Activated T-helper 2 cell treated with anti-CD3 and anti-CD28 coated beads, Interferon-gamma antibody, Interleukin-2, Interleukin-4, amounts not matched to agents 10 μg/mL and 5 μg/mL and 100 μg/mL, durations not matched to agents 14 hours and 24 hours and 36 hours (primary cell): ENCODE data around the gene SOHLH2. TPM values are rescaled to one million over a fixed set of nuclear protein-coding genes. Genes with fewer than 3 reads are reported as not detected.

Experiments used
- DNase-seq: peaks from one replicate; pipeline ENCODE4 v3.0.0; 2021; ENCODE audit warnings: low spot score
- H3K27ac Mint-ChIP-seq: one replicate; pipeline ENCODE4 v1.8.0; 2021; ENCODE audit warnings: mixed read lengths
- H3K27me3 Mint-ChIP-seq: one replicate; pipeline ENCODE4 v1.8.0; 2021; ENCODE audit warnings: low read depth, mixed read lengths
- H3K36me3 Mint-ChIP-seq: one replicate; pipeline ENCODE4 v1.8.0; 2021; ENCODE audit warnings: low read depth, mixed read lengths
- H3K4me1 Mint-ChIP-seq: one replicate; pipeline ENCODE4 v1.8.0; 2021; ENCODE audit warnings: low read depth, mixed read lengths
- H3K4me3 Mint-ChIP-seq: one replicate; pipeline ENCODE4 v1.8.0; 2021; ENCODE audit warnings: low read depth, mild to moderate bottlenecking, moderate library complexity, mixed read lengths
- H3K9me3 Mint-ChIP-seq: one replicate; pipeline ENCODE4 v1.8.0; 2021; ENCODE audit warnings: mixed read lengths
- intact Hi-C: fragments of 100-400 bp; cut with micrococcal nuclease; formaldehyde crosslinking; loops from one replicate; pipeline ENCODE4 v1.15.1; 2023
- total RNA-seq: library from RNA; stranded (reverse); gene quantifications from 2 replicates; pipeline ENCODE4 v1.2.3, GENCODE V29; 2022

Gene SOHLH2
- total RNA-seq, 1 donor from 2014 or later = not detected

DNA sequence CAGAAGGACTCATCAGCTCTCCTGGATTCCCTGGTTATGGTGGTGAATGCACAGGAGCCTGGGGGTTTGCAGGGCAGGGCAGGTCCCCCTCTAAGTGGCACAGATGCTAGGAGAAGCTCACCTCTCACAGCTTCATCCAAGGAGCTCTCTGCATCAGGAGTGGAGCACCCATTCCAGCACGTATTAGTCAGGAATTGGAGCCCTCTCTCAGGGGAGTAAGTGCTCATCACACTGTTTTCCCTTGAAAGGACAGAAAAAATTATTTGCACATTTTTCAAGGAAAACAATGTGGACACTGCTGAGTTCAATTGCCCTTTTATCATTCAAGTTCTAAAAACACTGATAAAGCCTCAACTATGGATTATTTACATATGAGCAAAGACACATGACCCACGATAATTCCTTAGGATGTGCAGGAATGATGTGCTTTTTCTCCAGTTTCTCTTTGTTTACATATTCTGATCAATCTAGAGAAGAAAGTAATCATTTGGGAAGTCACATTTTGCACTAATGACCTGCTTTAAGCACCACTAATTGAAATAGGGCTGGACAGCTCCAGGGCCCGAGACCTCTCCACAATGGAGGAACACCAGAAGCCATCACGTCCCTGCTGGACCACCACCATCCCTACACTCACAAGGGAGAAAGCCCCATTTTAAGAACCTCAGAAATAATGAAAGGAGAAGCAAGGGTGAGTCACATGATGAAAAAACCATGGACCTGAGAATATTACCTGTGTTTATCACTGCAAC is 40.6 kb downstream of the SOHLH2 start:
- DNase-seq = no peak
- Mint-ChIP-seq H3K27me3 (no peaks in the 10 kb centered on the region), H3K27ac (no peak overlapping the region), H3K9me3 (no peaks in the 10 kb centered on the region), H3K36me3 (no peaks in the 10 kb centered on the region), H3K4me3 (no peak overlapping the region), H3K4me1 (no peaks in the 10 kb centered on the region)
- intact Hi-C loops = no loop called here

DNA sequence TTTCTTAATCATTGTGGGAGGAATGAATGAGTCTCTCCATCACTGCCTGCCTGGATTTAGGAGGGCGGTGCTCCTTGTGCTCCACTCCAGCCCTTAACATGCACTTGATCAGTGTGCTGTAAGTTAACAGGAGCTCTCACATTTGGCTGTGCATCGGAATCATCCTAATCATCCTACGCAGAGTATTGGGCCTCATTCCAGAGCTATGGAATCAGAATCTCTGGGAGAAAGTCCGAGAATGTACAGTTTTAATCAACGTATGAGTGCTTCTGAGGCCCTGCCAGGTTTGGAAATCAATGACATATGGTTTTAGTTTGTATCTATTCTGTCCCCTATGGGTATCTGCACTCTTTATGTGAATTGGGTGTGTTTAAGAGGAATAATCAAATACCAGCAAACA is 48.3 kb downstream of the SOHLH2 start:
- H3K9me3 Mint-ChIP-seq = no peaks in the 10 kb centered on the region
- H3K4me1 Mint-ChIP-seq = no peaks in the 10 kb centered on the region
- H3K36me3 Mint-ChIP-seq = no peaks in the 10 kb centered on the region
- H3K27me3 Mint-ChIP-seq = no peaks in the 10 kb centered on the region
- no peak overlapping the region for H3K4me3 Mint-ChIP-seq
- DNase-seq = no peak
- intact Hi-C loops = no loop called here
- H3K27ac Mint-ChIP-seq = no peak overlapping the region

DNA sequence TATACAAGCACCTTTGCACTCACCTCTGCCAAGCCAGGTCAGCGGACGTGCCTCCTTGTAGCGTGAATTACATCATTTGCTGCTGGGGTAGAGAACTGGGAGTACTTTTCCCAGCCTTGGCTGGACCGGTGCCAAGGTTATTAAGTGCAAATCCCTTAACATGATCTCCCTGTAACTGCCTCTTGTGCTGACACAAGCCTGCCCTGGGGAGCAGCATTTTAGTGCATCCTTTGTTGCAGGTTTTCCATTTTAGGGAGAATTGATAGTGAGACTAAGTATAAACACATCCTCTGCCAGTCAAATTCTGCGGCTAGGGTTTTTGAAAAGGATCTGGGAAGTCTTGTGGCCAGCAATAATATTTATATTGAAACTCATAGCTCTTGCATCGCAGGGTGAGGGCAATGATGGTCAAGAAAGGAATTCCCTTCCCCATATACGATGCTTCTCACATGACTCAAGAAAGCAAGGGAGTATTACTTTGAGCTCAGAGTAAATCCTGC is 50.5 kb downstream of the SOHLH2 start:
- DNase-seq = no peak
- Mint-ChIP-seq H3K27ac (no peak overlapping the region), H3K4me1 (no peaks in the 10 kb centered on the region), H3K27me3 (no peaks in the 10 kb centered on the region), H3K4me3 (no peak overlapping the region), H3K36me3 (no peaks in the 10 kb centered on the region), H3K9me3 (no peaks in the 10 kb centered on the region)
- intact Hi-C loops = no loop called here

DNA sequence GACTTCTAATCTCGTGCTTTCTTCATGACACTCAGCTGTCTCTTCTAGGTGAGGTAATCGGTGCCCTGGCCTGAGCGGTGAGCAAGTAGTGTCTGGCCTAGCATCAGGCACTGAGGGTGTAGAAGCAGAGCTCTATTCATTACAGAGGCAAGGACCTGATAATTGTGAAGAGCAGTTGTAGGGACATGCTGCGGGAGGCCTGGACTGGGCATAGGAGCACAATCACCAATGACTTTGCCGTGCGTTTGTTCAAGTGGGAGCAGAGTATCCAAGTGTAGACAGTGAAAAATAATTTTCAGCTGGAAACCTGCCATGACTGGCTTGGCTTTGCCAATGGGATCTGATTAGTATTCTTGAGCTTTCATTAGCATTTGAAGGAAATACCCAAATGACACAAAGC is 51.1 kb downstream of the SOHLH2 start:
- Mint-ChIP-seq H3K36me3 (no peaks in the 10 kb centered on the region), H3K4me3 (no peak overlapping the region), H3K27me3 (no peaks in the 10 kb centered on the region), H3K4me1 (no peaks in the 10 kb centered on the region), H3K9me3 (no peaks in the 10 kb centered on the region), H3K27ac (no peak overlapping the region)
- no peak for DNase-seq
- intact Hi-C loops = no loop called here

DNA sequence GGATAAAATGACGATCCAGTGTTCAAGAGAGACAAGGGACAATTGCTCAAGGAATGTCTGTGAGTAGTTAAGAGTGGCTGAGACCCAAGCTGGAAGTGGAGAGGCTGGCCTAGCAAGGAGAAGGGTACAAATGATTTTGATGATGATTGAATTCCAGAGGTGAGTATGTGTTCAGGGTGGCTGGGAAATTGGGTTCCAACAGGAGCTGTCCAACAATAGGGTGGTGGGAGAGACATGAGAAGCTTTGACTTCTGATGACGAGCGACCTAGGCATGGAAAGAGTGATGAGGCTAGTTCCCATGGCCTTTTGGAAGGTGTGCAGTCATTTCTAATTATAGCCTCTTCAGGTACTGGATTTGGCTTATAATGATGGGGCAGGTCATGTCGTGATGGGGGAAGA is 54.1 kb downstream of the SOHLH2 start:
- Mint-ChIP-seq H3K9me3 (no peaks in the 10 kb centered on the region), H3K27me3 (peaks cover under 1% of the 10 kb centered on the region), H3K27ac (no peak overlapping the region), H3K4me3 (no peak overlapping the region), H3K4me1 (no peaks in the 10 kb centered on the region), H3K36me3 (no peaks in the 10 kb centered on the region)
- intact Hi-C loops = no loop called here
- DNase-seq = no peak

DNA sequence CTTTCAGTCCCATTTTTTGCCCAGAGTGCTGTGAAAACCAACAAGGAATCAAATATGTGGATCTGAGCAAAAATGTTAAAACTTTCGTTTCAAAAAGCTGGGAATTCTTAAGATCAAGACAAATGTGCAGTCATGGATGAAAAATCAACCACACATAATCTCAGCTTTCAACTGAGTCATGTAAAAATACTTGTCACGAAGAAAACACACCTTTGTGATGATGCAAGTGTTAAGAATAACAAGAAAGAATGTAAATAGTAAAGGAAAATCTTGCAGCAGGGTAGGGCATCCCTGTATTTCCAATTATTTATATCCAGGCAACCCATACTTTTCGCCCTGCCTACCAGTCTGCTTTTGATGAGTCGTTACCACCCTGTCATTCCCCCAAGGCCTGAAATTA is 55.7 kb downstream of the SOHLH2 start:
- no peak overlapping the region for H3K27ac Mint-ChIP-seq
- H3K27me3 Mint-ChIP-seq = peaks cover 2% of the 10 kb centered on the region
- intact Hi-C loops = no loop called here
- H3K4me1 Mint-ChIP-seq = no peaks in the 10 kb centered on the region
- no peak for DNase-seq
- H3K4me3 Mint-ChIP-seq = no peak overlapping the region
- H3K9me3 Mint-ChIP-seq = no peaks in the 10 kb centered on the region
- H3K36me3 Mint-ChIP-seq = no peaks in the 10 kb centered on the region

DNA sequence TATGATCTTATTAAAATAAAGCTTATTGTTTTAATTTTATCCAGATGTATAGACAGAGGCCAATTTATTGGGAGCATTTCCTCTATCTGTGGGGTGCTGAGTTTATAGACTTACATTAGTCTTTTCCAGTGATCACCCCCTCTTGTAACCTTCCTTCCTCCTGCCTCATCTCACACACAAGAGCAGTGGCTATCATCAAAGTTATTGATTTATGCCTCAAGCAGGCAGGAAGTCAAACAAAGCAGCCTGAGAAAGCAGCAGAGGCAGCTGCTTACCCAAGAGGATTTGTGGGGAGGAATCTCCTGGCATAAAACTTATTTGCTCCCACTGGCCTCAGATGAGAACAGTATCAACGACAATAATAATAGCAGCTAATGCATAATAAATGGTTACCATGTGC is 56.9 kb downstream of the SOHLH2 start:
- intact Hi-C loops = no loop called here
- no peak overlapping the region for H3K27ac Mint-ChIP-seq
- H3K27me3 Mint-ChIP-seq = peaks cover 2% of the 10 kb centered on the region

DNA sequence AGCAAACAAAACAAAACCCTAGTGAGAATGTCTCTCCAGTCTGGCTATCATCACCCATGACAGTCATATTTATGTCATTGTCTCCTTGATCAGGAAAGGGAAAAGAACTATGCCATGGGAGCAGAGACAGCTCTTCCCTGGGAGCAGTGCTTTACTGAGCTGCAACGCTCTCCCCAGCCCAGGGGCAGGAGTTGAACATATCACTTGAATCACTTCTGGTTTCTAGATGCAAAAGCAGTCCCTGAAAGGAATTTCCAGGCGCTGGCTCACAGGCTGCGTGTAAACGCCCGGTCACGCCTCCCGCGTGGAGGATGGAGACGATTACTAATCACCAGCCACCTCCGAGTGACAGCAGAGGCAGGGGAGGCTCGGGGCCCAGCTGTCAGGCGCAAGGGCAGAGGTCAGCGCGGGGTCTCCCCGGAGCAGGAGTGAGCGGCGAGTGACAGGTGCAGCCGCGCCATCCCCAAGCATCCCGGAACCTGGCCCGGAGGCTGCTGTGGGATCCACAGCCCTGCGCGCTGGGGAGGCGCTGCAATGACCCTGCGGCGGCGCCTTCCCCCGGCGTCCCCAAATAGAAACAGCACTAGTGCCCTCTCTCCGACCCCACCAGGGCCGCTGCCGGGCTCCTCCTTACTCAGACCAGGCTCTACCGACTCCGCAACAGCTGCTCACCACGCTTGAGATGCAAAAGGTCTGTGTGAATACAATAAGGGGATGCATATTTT is 59.6 kb downstream of the SOHLH2 start:
- Mint-ChIP-seq H3K36me3 (no peaks in the 10 kb centered on the region), H3K27ac (no peak overlapping the region), H3K9me3 (peaks cover 5% of the 10 kb centered on the region), H3K4me1 (no peaks in the 10 kb centered on the region), H3K4me3 (no peak overlapping the region), H3K27me3 (peaks cover 2% of the 10 kb centered on the region)
- DNase-seq = no peak
- intact Hi-C loops = no loop called here

More for the DNA sequence above, 56.9 kb downstream of the SOHLH2 start:
- no peak for DNase-seq
- no peak overlapping the region for H3K4me3 Mint-ChIP-seq
- no peaks in the 10 kb centered on the region for H3K36me3 Mint-ChIP-seq
- H3K4me1 Mint-ChIP-seq = no peaks in the 10 kb centered on the region
- no peaks in the 10 kb centered on the region for H3K9me3 Mint-ChIP-seq

DNA sequence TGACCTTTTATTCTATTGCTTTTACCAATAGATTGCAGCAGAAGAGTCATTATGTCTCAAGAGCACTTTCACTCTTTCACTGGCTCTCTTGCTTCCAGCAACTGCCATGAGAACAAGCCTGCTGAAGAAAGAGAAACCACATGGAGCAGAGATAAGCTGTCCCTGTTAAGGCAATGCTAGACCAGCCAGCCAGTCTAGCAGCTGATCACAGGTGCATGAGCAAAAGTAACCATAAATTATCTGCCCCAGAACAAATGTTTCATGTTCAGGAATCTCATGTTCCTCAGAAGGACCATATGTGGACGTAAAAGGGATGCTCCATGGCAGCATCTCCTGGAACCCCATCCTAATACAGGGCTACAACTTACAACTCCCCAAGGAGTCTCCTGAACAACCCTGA is 62.8 kb downstream of the SOHLH2 start:
- Mint-ChIP-seq H3K4me1 (no peaks in the 10 kb centered on the region), H3K9me3 (peaks cover 8% of the 10 kb centered on the region), H3K27me3 (peaks cover 2% of the 10 kb centered on the region), H3K27ac (no peak overlapping the region), H3K36me3 (no peaks in the 10 kb centered on the region), H3K4me3 (no peak overlapping the region)
- intact Hi-C loops = no loop called here
- DNase-seq = no peak

DNA sequence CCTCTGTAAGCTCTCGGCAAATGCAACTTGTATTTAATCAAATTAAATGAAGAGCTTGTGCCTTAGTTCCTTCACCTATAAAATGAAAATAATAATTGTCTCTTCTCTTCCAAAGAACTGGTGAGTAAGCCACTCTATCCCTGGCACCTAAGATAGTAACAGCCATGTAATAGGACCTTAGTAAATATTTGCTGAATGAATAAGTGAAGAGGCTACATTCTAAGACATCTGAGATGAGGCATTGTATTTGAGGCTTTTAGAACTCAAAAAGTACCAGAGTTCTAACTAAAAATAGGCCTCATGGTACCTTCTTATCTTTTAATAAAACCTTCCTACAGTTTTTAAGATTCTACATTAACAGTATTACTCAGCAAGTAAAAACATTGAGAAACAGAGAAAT is 65.9 kb downstream of the SOHLH2 start:
- Mint-ChIP-seq H3K27ac (no peak overlapping the region), H3K9me3 (peaks cover 8% of the 10 kb centered on the region), H3K4me1 (no peaks in the 10 kb centered on the region), H3K27me3 (no peaks in the 10 kb centered on the region), H3K36me3 (no peaks in the 10 kb centered on the region), H3K4me3 (no peak overlapping the region)
- no peak for DNase-seq
- intact Hi-C loops = no loop called here

DNA sequence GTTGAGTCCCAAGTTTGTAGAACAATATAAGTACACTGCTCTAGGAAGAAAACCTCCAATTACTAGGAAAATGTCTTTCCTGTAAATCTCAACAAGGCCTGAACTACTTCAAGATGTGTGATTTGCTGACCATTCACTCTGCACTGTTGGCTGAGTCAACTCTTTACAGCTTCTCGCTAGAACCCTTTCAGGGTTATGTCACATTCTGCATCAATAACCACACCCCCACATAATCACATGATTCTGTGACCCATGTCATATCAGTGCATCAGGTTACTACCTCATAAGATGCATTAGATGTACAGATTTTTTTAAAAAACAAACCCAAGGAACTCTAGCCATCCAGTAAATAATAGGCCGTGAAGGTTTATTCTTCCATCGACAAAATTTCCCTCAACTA is 67.0 kb downstream of the SOHLH2 start:
- no peak for DNase-seq
- no peaks in the 10 kb centered on the region for H3K4me1 Mint-ChIP-seq
- peaks cover 8% of the 10 kb centered on the region for H3K9me3 Mint-ChIP-seq
- no peaks in the 10 kb centered on the region for H3K27me3 Mint-ChIP-seq
- H3K27ac Mint-ChIP-seq = no peak overlapping the region
- H3K4me3 Mint-ChIP-seq = no peak overlapping the region
- intact Hi-C loops = no loop called here
- no peaks in the 10 kb centered on the region for H3K36me3 Mint-ChIP-seq

DNA sequence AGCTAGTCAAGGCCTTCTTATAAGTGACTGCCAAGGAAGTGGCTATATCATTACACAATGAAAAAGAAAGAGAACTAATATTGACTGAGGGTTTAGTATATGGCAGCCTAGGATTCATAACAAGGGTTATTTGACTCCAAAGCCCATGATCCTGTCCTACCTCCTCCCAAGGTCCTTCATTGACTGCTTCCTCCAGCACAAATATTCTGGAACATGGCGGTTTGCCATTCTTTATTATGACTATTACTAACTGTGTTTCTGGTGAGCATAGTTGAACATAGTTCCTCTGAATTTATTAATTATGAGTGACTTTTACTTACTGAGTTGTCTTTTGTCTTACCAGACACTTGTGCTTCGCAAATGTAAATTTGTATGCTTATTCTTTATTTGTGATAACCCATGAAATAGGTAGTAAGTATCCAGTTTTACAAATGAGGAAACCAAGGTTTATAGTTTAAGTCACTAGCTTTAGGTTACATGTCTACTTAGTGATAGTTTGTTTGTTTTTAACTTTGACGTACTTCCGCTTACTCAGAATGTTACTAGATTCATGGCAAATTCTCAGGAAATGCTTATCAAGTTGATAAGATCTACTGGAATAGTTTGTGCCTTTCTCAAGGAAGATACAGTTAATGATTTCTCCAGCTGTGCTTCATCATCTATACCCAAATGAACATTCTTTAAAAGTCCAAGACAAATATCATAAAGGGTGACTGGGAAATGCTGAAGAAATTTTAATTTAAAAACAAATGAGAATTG is 67.7 kb downstream of the SOHLH2 start:
- H3K36me3 Mint-ChIP-seq = no peaks in the 10 kb centered on the region
- H3K9me3 Mint-ChIP-seq = peaks cover 8% of the 10 kb centered on the region
- no peaks in the 10 kb centered on the region for H3K27me3 Mint-ChIP-seq
- no peaks in the 10 kb centered on the region for H3K4me1 Mint-ChIP-seq
- intact Hi-C loops = no loop called here
- no peak for DNase-seq
- H3K27ac Mint-ChIP-seq = no peak overlapping the region
- H3K4me3 Mint-ChIP-seq = no peak overlapping the region

DNA sequence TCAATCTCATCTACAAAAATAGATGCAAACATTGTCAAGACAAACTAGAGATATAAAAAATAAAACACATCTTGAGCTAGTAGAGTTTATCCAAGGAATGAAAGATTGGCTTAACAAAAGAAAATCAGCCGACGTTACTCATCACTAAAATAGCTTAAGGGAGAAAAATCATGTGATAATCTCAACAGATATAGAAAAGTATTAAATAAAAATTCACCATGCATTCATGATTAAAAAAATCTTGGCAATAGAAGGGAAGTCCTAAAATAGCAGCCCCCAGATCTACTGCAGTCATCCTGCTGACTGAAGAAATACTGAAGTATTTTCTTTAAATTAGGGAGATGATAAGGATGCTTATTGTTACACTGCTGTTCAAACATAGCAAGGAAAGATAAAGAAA is 70.6 kb downstream of the SOHLH2 start:
- Mint-ChIP-seq H3K36me3 (no peaks in the 10 kb centered on the region), H3K9me3 (no peaks in the 10 kb centered on the region), H3K4me3 (no peak overlapping the region), H3K27me3 (no peaks in the 10 kb centered on the region), H3K27ac (no peak overlapping the region), H3K4me1 (no peaks in the 10 kb centered on the region)
- no peak for DNase-seq
- intact Hi-C loops = no loop called here
